CD14-positive monocyte (primary cell): ENCODE data around the gene FOXN4. TPM values are rescaled to one million over a fixed set of nuclear protein-coding genes. Genes with fewer than 3 reads are reported as not detected.
A peak's percentile ranks its signal among the peaks of the same experiment; 100 is the strongest.

Source experiments
- DNase-seq, 3 donors: peaks; one replicate each; pipeline ENCODE4 v3.0.0-alpha.2; 2011 to 2022
- H2AFZ ChIP-seq: 2 replicates; pipeline ENCODE4 v1.6.0; 2012; ENCODE audit warnings: mild to moderate bottlenecking, low read depth, low read length, inconsistent platforms; ENCODE audit not compliant: insufficient read depth, poor library complexity, severe bottlenecking
- H3K27ac ChIP-seq, 2 donors: 1 replicate in 1 of 2; 2 replicates in 1 of 2; pipeline ENCODE4 v1.5.1; 2012 to 2013; ENCODE audit warnings: low read length in 2 of 2, control low read depth in 1 of 2, inconsistent platforms in 1 of 2, low read depth in 1 of 2, mild to moderate bottlenecking in 1 of 2
- H3K27me3 ChIP-seq, 2 donors: one replicate each; pipeline versions ENCODE4 v1.6.0 to v1.6.1; 2011 to 2013; ENCODE audit warnings: low read length in 2 of 2; ENCODE audit not compliant: control insufficient read depth in 2 of 2, insufficient read depth in 2 of 2
- H3K36me3 ChIP-seq, 2 donors: replicated peaks in 1 of 2; 1 replicate in 1 of 2; 2 replicates in 1 of 2; pipeline versions ENCODE4 v1.5.1 to v1.6.1; 2012 to 2013; ENCODE audit warnings: low read length in 2 of 2, control low read depth in 1 of 2, inconsistent platforms in 1 of 2, mild to moderate bottlenecking in 1 of 2; ENCODE audit not compliant: insufficient read depth in 2 of 2, control insufficient read depth in 1 of 2
- H3K4me1 ChIP-seq, 2 donors: 1 replicate in 1 of 2; 2 replicates in 1 of 2; pipeline versions ENCODE4 v1.5.1 to v1.6.1; 2012 to 2013; ENCODE audit warnings: low read length in 2 of 2, control low read depth in 1 of 2, inconsistent platforms in 1 of 2, mild to moderate bottlenecking in 1 of 2, moderate library complexity in 1 of 2; ENCODE audit not compliant: insufficient read depth in 2 of 2, control insufficient read depth in 1 of 2
- H3K4me2 ChIP-seq: replicated peaks from 2 replicates; pipeline ENCODE3; 2012; ENCODE audit warnings: low read length, moderate library complexity, mild to moderate bottlenecking; ENCODE audit not compliant: poor library complexity, severe bottlenecking; ENCODE audit errors: extremely low read depth
- H3K4me3 ChIP-seq, 3 experiments: fragments of 200-600 bp in 1 of 3; sonication (generic) in 1 of 3; replicated peaks in 1 of 3; 1 replicate in 2 of 3; 2 replicates in 1 of 3; pipeline ENCODE4 v1.5.1; 2011 to 2013; ENCODE audit warnings: low read length in 3 of 3, mild to moderate bottlenecking in 3 of 3, control low read depth in 2 of 3, low read depth in 2 of 3, inconsistent platforms in 1 of 3, moderate library complexity in 1 of 3
- H3K79me2 ChIP-seq: 2 replicates; pipeline ENCODE4 v1.6.0; 2012; ENCODE audit warnings: mild to moderate bottlenecking, control low read depth, inconsistent platforms, low read length, moderate library complexity; ENCODE audit not compliant: insufficient read depth
- H3K9ac ChIP-seq: 2 replicates; pipeline ENCODE4 v1.6.0; 2017; ENCODE audit warnings: low read length, mild to moderate bottlenecking; ENCODE audit not compliant: insufficient read depth, poor library complexity, severe bottlenecking
- H3K9me3 ChIP-seq, 2 donors: replicated peaks in 1 of 2; 1 replicate in 1 of 2; 2 replicates in 1 of 2; pipeline versions ENCODE4 v1.5.1 to v1.6.1; 2012 to 2013; ENCODE audit warnings: low read length in 2 of 2, control low read depth in 1 of 2; ENCODE audit not compliant: control insufficient read depth in 1 of 2, insufficient read depth in 1 of 2
- H4K20me1 ChIP-seq: 2 replicates; pipeline ENCODE4 v1.6.0; 2012; ENCODE audit warnings: mild to moderate bottlenecking, low read length, control low read depth, moderate library complexity; ENCODE audit not compliant: insufficient read depth
- H3K27ac Mint-ChIP-seq, 7 donors: one replicate each; pipeline ENCODE4 v1.8.0; 2020; ENCODE audit warnings: mild to moderate bottlenecking in 7 of 7, mixed read lengths in 7 of 7, moderate library complexity in 6 of 7, inconsistent platforms in 2 of 7
- H3K27me3 Mint-ChIP-seq, 3 donors: one replicate each; pipeline ENCODE4 v1.8.0; 2021 to 2022; ENCODE audit warnings: low read depth in 3 of 3, mild to moderate bottlenecking in 3 of 3, mixed read lengths in 3 of 3, moderate library complexity in 3 of 3, inconsistent platforms in 1 of 3
- H3K36me3 Mint-ChIP-seq, 2 donors: one replicate each; pipeline ENCODE4 v1.8.0; 2020; ENCODE audit warnings: mixed read lengths in 2 of 2, inconsistent platforms in 1 of 2, mild to moderate bottlenecking in 1 of 2
- H3K4me1 Mint-ChIP-seq: one replicate; pipeline ENCODE4 v1.8.0; 2020; ENCODE audit warnings: mild to moderate bottlenecking, mixed read lengths
- H3K4me3 Mint-ChIP-seq, 2 donors: one replicate each; pipeline ENCODE4 v1.8.0; 2020; ENCODE audit warnings: mild to moderate bottlenecking in 2 of 2, mixed read lengths in 2 of 2, moderate library complexity in 1 of 2
- H3K9me3 Mint-ChIP-seq, 7 donors: one replicate each; pipeline ENCODE4 v1.8.0; 2020 to 2022; ENCODE audit warnings: mixed read lengths in 7 of 7, mild to moderate bottlenecking in 6 of 7, moderate library complexity in 6 of 7, inconsistent platforms in 2 of 7
- CTCF ChIP-seq: fragments of 200-600 bp; IDR thresholded peaks from one replicate; pipeline ENCODE4 v1.8.0; 2022; ENCODE audit warnings: antibody characterized with exemption, mild to moderate bottlenecking
- WGBS: methylation state at CpG from one replicate; pipeline ENCODE4 v1.1.5; 2013; ENCODE audit warnings: missing lambda C conversion rate; ENCODE audit not compliant: insufficient coverage; 5-methylcytosine and 5-hydroxymethylcytosine counted together
- intact Hi-C, 2 donors: fragments of 100-400 bp; cut with micrococcal nuclease; formaldehyde crosslinking; loops; one replicate each; pipeline versions ENCODE4 v1.15.0 to v1.15.1; 2023
- polyA plus RNA-seq, 3 donors: library from polyadenylated mRNA; depleted of rRNA in 1 of 3; unstranded in 2 of 3; stranded (reverse) in 1 of 3; fragments of 300-500 nt in 2 of 3; fragments of >200 nt in 1 of 3; fragmentation: Illumina TruSeq in 2 of 3; gene quantifications; 1 replicate in 2 of 3; 2 replicates in 1 of 3; pipeline ENCODE4 v1.2.3, GENCODE V29; 2012 to 2021

The FOXN4 gene
- polyA plus RNA-seq, 3 donors, result not detected

GRCh38 chr12:109277899-109278762, 31.0 kb downstream of the FOXN4 start:
- Histone ChIP-seq H3K4me3 (no peak overlapping the region), H4K20me1 (no peaks in the 10 kb centered on the region), H3K4me2 (no peak overlapping the region), H3K4me1 (peaks cover 5 to 10% of the 10 kb centered on the region in 2 donors), H3K9ac (no peak overlapping the region), H3K27me3 (no peaks in the 10 kb centered on the region), H3K27ac (no peak overlapping the region), H2AFZ (peak overlapping the region; percentile 8), H3K36me3 (no peaks in the 10 kb centered on the region), H3K9me3 (no peaks in the 10 kb centered on the region), H3K79me2 (no peaks in the 10 kb centered on the region)
- no peak overlapping the region for H3K4me3 Mint-ChIP-seq
- intact Hi-C loops, result no loop called here
- no peak for TF ChIP-seq CTCF
- peaks cover 0 to 9% (median 2%) of the 10 kb centered on the region in 3 donors for H3K27me3 Mint-ChIP-seq
- no peak for DNase-seq
- no peaks in the 10 kb centered on the region for H3K36me3 Mint-ChIP-seq
- H3K9me3 Mint-ChIP-seq, result no peaks in the 10 kb centered on the region
- peaks cover 13% of the 10 kb centered on the region for H3K4me1 Mint-ChIP-seq
- no peak overlapping the region for H3K27ac Mint-ChIP-seq
- WGBS, result 30% methylated on average over 2 of the region's 15 CpGs

- H3K9me3 Mint-ChIP-seq, result no peaks in the 10 kb centered on the region
- H4K20me1 ChIP-seq, result no peaks in the 10 kb centered on the region
- no peak overlapping the region for H3K27ac Mint-ChIP-seq
- peaks cover 5 to 10% of the 10 kb centered on the region in 2 donors for H3K4me1 ChIP-seq
- no peak overlapping the region for H3K4me3 ChIP-seq
- no peak for DNase-seq
- peaks cover 13% of the 10 kb centered on the region for H3K4me1 Mint-ChIP-seq
- no peak overlapping the region for H3K4me2 ChIP-seq
- H3K9ac ChIP-seq, result no peak overlapping the region
- no peak for TF ChIP-seq CTCF
- intact Hi-C loops, result no loop called here
- WGBS, result 83% methylated on average over 2 of the region's 8 CpGs
- no peaks in the 10 kb centered on the region for H3K27me3 ChIP-seq
- H3K27me3 Mint-ChIP-seq, result peaks cover 0 to 9% (median 6%) of the 10 kb centered on the region in 3 donors
- H3K27ac ChIP-seq, result no peak overlapping the region
- H3K36me3 Mint-ChIP-seq, result no peaks in the 10 kb centered on the region
- peak overlapping the region; percentile 8 for H2AFZ ChIP-seq
- no peaks in the 10 kb centered on the region for H3K36me3 ChIP-seq
- no peaks in the 10 kb centered on the region for H3K9me3 ChIP-seq
- H3K4me3 Mint-ChIP-seq, result no peak overlapping the region
- H3K79me2 ChIP-seq, result no peaks in the 10 kb centered on the region
Observed at GRCh38 chr12:109277255-109277898, 31.7 kb downstream of the FOXN4 start.
